Astrocyte (in vitro differentiated cells and primary cell): ENCODE measurements around the gene DNAL4. TPM values are rescaled to one million over a fixed set of nuclear protein-coding genes. Genes with fewer than 3 reads are reported as not detected.

Experiments
- DNase-seq: peaks from one replicate; pipeline ENCODE4 v3.0.0-alpha.2; 2010; ENCODE audit warnings: low read depth
- FAIRE-seq: peaks from 2 replicates; lab custom pipeline; 2011; peaks lifted over from hg19 to GRCh38; lab: Jason Lieb, UNC
- H2AFZ ChIP-seq: 2 replicates; pipeline ENCODE4 v1.6.0; 2012; ENCODE audit warnings: low read depth, low read length, inconsistent platforms
- H3K27ac ChIP-seq: 2 replicates; pipeline ENCODE4 v1.5.1; 2011; ENCODE audit warnings: low read depth, low read length, inconsistent platforms
- H3K27me3 ChIP-seq: 2 replicates; pipeline ENCODE4 v1.6.0; 2011; ENCODE audit warnings: low read length, inconsistent platforms; ENCODE audit not compliant: insufficient read depth
- H3K36me3 ChIP-seq: 2 replicates; pipeline ENCODE4 v1.5.1; 2011; ENCODE audit warnings: low read length, inconsistent platforms; ENCODE audit not compliant: insufficient read depth
- H3K4me1 ChIP-seq: 2 replicates; pipeline ENCODE4 v1.5.1; 2011; ENCODE audit warnings: low read length, inconsistent platforms; ENCODE audit not compliant: insufficient read depth
- H3K4me2 ChIP-seq: 2 replicates; pipeline ENCODE4 v1.6.0; 2012; ENCODE audit warnings: low read length, inconsistent platforms
- H3K4me3 ChIP-seq: 2 replicates; pipeline ENCODE4 v1.5.1; 2011; ENCODE audit warnings: low read depth, mild to moderate bottlenecking, low read length, inconsistent platforms; ENCODE audit not compliant: insufficient read depth
- H3K79me2 ChIP-seq: 2 replicates; pipeline ENCODE4 v1.6.0; 2012; ENCODE audit warnings: mild to moderate bottlenecking, low read length, inconsistent platforms; ENCODE audit not compliant: insufficient read depth
- H3K9ac ChIP-seq: 2 replicates; pipeline ENCODE4 v1.6.0; 2012; ENCODE audit warnings: mild to moderate bottlenecking, low read length, inconsistent platforms
- H3K9me3 ChIP-seq: 2 replicates; pipeline ENCODE4 v1.5.1; 2012; ENCODE audit warnings: low read depth, mild to moderate bottlenecking, low read length, inconsistent platforms; ENCODE audit not compliant: insufficient read depth
- H4K20me1 ChIP-seq: 2 replicates; pipeline ENCODE4 v1.6.0; 2012; ENCODE audit warnings: low read length, inconsistent platforms; ENCODE audit not compliant: insufficient read depth
- H3K27ac Mint-ChIP-seq: one replicate; pipeline ENCODE4 v1.8.0; 2021; ENCODE audit warnings: mild to moderate bottlenecking, mixed read lengths; ENCODE audit not compliant: unreplicated experiment
- H3K27me3 Mint-ChIP-seq: one replicate; pipeline ENCODE4 v1.8.0; 2021; ENCODE audit warnings: low read depth, mixed read lengths; ENCODE audit not compliant: unreplicated experiment
- H3K36me3 Mint-ChIP-seq: one replicate; pipeline ENCODE4 v1.8.0; 2021; ENCODE audit warnings: low read depth, mixed read lengths; ENCODE audit not compliant: unreplicated experiment
- H3K4me1 Mint-ChIP-seq: one replicate; pipeline ENCODE4 v1.8.0; 2021; ENCODE audit warnings: low read depth, mixed read lengths; ENCODE audit not compliant: unreplicated experiment
- H3K4me3 Mint-ChIP-seq: one replicate; pipeline ENCODE4 v1.8.0; 2021; ENCODE audit warnings: mild to moderate bottlenecking, moderate library complexity, mixed read lengths; ENCODE audit not compliant: unreplicated experiment
- H3K9me3 Mint-ChIP-seq: one replicate; pipeline ENCODE4 v1.8.0; 2021; ENCODE audit warnings: mild to moderate bottlenecking, mixed read lengths; ENCODE audit not compliant: unreplicated experiment
- EZH2 ChIP-seq: IDR thresholded peaks from 2 replicates; pipeline ENCODE4 v1.6.1; 2012; ENCODE audit warnings: mild to moderate bottlenecking, low read length, inconsistent platforms; ENCODE audit not compliant: insufficient read depth
- total RNA-seq: library from RNA; stranded (reverse); gene quantifications from 2 replicates; pipeline ENCODE4 v1.2.1, GENCODE V29; 2021
- TF ChIP-seq, protein P1 (sequence below): IDR thresholded peaks from 2 replicates; pipeline ENCODE4 v1.5.1; 2011; ENCODE audit warnings: low read depth, mild to moderate bottlenecking, inconsistent platforms, low read length, moderate library complexity; ENCODE audit not compliant: insufficient read depth

DNAL4 gene
- total RNA-seq, 1 donor from 2014 or later: 12.8 TPM

DNA sequence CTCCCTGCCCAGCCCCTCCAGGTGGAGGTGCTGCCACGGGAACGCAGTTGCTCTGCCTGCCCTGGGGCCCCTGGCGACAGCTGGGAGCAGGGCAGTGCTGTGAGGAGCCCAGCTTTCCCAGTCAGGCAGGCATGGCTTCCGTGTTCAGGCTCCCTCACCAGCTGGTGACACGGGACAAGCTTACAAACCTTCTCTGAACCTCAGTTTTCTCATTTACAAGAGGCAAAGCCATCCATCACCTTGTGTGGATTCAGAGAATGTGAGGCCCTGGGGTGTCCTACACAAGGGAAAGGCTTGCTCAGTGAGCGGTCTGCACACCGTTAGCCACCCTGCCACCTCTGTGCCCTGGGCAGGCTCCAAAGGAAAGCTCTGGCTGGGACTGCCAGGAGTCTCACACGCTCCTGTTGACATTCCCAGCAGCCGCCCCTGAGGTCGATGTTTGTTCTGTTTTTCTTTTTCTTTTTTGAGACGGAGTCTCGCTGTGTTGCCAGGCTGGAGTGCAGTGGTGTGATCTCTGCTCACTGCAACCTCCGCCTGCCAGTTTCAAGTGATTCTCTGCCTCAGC, 61.6 kb downstream of the DNAL4 start:
- Histone ChIP-seq H4K20me1 (peaks cover 35% of the 10 kb centered on the region), H3K4me1 (no peaks in the 10 kb centered on the region), H3K27me3 (no peaks in the 10 kb centered on the region), H3K4me3 (no peak overlapping the region), H3K9ac (no peak overlapping the region), H3K27ac (no peak overlapping the region), H3K79me2 (no peaks in the 10 kb centered on the region), H3K9me3 (no peaks in the 10 kb centered on the region), H2AFZ (no peak overlapping the region), H3K36me3 (peaks cover 20% of the 10 kb centered on the region), H3K4me2 (no peak overlapping the region)
- DNase-seq: no peak
- no peaks in the 10 kb centered on the region for H3K27me3 Mint-ChIP-seq
- H3K4me3 Mint-ChIP-seq: peak overlapping the region; percentile 66
- peaks cover 12% of the 10 kb centered on the region for H3K36me3 Mint-ChIP-seq
- peaks cover 5% of the 10 kb centered on the region for H3K4me1 Mint-ChIP-seq
- TF ChIP-seq, protein P1, sequence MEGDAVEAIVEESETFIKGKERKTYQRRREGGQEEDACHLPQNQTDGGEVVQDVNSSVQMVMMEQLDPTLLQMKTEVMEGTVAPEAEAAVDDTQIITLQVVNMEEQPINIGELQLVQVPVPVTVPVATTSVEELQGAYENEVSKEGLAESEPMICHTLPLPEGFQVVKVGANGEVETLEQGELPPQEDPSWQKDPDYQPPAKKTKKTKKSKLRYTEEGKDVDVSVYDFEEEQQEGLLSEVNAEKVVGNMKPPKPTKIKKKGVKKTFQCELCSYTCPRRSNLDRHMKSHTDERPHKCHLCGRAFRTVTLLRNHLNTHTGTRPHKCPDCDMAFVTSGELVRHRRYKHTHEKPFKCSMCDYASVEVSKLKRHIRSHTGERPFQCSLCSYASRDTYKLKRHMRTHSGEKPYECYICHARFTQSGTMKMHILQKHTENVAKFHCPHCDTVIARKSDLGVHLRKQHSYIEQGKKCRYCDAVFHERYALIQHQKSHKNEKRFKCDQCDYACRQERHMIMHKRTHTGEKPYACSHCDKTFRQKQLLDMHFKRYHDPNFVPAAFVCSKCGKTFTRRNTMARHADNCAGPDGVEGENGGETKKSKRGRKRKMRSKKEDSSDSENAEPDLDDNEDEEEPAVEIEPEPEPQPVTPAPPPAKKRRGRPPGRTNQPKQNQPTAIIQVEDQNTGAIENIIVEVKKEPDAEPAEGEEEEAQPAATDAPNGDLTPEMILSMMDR: no peak
- TF ChIP-seq EZH2: no peak
- FAIRE-seq: no peak
- H3K27ac Mint-ChIP-seq: no peak overlapping the region
- H3K9me3 Mint-ChIP-seq: no peaks in the 10 kb centered on the region

DNA sequence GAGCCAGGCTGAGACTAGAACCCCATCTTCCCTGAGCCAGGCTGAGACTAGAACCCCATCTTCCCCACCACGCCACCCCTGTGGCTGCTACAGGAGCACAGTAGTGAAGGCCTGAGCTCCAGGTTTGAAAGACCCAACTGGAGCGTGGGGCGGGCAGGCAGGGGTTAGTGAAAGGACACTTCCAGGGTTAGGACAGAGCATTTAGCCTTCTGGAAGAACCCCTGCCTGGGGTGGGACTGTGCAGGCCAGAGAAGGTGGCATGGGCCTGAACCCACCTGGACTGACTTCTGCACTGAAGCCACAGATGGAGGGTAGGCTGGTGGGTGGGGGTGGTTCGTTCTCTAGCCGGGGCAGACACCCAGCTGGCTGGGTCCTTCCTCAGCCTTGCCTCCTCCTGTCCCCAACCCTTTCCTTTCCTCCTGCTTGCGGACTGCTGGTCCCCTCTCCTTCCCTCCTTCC, 62.2 kb downstream of the DNAL4 start:
- Histone ChIP-seq H3K9ac (no peak overlapping the region), H4K20me1 (peaks cover 29% of the 10 kb centered on the region), H2AFZ (no peak overlapping the region), H3K4me2 (no peak overlapping the region), H3K4me1 (no peaks in the 10 kb centered on the region), H3K27ac (no peak overlapping the region), H3K36me3 (peaks cover 21% of the 10 kb centered on the region), H3K27me3 (no peaks in the 10 kb centered on the region), H3K9me3 (no peaks in the 10 kb centered on the region), H3K79me2 (no peaks in the 10 kb centered on the region), H3K4me3 (no peak overlapping the region)
- H3K4me3 Mint-ChIP-seq: peak overlapping the region; percentile 66
- H3K27me3 Mint-ChIP-seq: no peaks in the 10 kb centered on the region
- TF ChIP-seq, protein P1: no peak
- no peak for TF ChIP-seq EZH2
- no peaks in the 10 kb centered on the region for H3K9me3 Mint-ChIP-seq
- FAIRE-seq: no peak
- no peaks in the 10 kb centered on the region for H3K4me1 Mint-ChIP-seq
- no peak for DNase-seq
- H3K36me3 Mint-ChIP-seq: peaks cover 16% of the 10 kb centered on the region
- no peak overlapping the region for H3K27ac Mint-ChIP-seq

DNA sequence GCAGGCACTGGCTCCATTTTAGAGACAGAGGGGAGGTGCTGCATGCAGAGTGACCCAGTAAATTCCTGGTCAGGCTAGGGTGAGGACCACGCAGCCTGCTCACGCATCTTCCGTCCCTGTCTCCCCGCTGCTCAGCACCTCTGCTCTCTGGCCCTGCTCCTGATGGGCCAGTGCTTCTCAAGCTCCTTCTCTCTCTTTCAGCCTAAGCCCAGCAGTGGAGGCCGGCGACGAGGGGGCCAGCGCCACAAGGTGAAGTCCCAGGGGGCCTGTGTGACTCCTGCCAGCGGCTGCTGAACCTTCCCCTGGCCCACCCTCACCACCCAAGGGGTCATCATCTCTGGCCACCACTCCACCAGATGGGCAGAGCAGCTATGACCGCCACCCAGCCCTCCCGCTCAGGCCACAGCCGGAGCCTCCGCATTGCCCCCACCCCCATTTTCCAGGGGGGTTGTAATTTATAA, 63.5 kb downstream of the DNAL4 start:
- peaks cover 26% of the 10 kb centered on the region for H3K36me3 Mint-ChIP-seq
- no peak for FAIRE-seq
- peaks cover 30% of the 10 kb centered on the region for H4K20me1 ChIP-seq

More for the DNA sequence above, 63.5 kb downstream of the DNAL4 start:
- Histone ChIP-seq H3K27me3 (no peaks in the 10 kb centered on the region), H3K27ac (no peak overlapping the region), H3K4me3 (no peak overlapping the region), H3K36me3 (peaks cover 25% of the 10 kb centered on the region), H3K4me2 (no peak overlapping the region), H3K79me2 (no peaks in the 10 kb centered on the region), H3K9ac (no peak overlapping the region), H2AFZ (no peak overlapping the region), H3K9me3 (no peaks in the 10 kb centered on the region), H3K4me1 (no peaks in the 10 kb centered on the region)
- Mint-ChIP-seq H3K9me3 (no peaks in the 10 kb centered on the region), H3K27ac (no peak overlapping the region), H3K4me1 (no peaks in the 10 kb centered on the region), H3K27me3 (no peaks in the 10 kb centered on the region), H3K4me3 (no peak overlapping the region)
- TF ChIP-seq EZH2: no peak
- TF ChIP-seq, protein P1: no peak
- no peak for DNase-seq
